ENCODE data around the gene CAMK1.
"Not testable (repeated sequence)": the region's sequence is repeated elsewhere in the genome, so short reads cannot be mapped to it uniquely, and the experiment has no call there.

The CAMK1 gene

DNA sequence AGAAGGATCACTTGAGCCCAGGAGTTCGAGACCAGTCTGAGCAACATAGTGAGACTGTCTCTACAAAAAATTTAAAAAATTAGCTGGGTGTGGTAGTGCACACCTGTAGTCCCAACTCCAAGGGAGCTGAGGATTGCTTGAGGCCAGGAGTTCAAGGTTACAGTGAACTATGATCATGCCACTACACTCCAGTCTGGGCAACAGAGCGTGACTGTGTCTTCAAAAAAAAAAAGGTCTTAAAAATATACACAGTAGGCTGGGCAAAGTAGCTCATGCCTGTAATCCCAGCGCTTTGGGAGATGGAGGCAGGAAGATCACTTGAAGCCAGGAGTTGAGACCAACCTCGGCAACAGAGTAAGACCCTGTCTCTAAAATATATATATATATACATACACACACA, 11.2 kb upstream of the CAMK1 start:
- H3K9ac ChIP-seq (ENCODE audit: low read length), result no peak overlapping the region
- peaks cover 34% of the 10 kb centered on the region for H3K36me3 ChIP-seq (ENCODE audit: control insufficient read depth, low read depth, low read length)
- H3K27me3 ChIP-seq (ENCODE audit: control insufficient read depth, insufficient read depth, low read length), result no peaks in the 10 kb centered on the region
- no peak overlapping the region for H3K4me3 ChIP-seq (ENCODE audit: low read length)
- H3K27ac ChIP-seq (ENCODE audit: low read length), result no peak overlapping the region
- H3K4me1 ChIP-seq (ENCODE audit: control insufficient read depth, low read depth, low read length), result no peaks in the 10 kb centered on the region
- no peaks in the 10 kb centered on the region for H3K9me3 ChIP-seq (ENCODE audit: control insufficient read depth, low read depth, low read length)

DNA sequence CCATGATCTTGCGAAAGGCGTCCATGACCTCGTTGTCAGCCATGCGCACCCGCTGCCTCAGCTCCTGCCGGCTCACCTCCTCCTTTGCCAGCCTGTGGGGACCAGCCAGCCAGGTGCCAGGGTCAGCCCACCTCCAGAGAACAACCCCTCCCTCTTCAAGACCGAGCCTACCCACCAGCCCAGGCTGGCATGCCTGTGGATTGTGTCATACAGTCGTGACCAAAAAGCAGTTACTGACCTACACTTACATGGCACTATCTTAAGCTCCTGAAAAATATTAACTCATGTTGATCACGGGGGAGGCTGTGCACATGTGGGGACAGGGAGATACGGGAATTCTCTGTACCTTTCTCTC, 10.7 kb upstream of the CAMK1 start:
- no peaks in the 10 kb centered on the region for H3K27me3 ChIP-seq (ENCODE audit: control insufficient read depth, insufficient read depth, low read length)
- H3K4me3 ChIP-seq (ENCODE audit: low read length), result no peak overlapping the region
- H3K9me3 ChIP-seq (ENCODE audit: control insufficient read depth, low read depth, low read length), result no peaks in the 10 kb centered on the region
- H3K9ac ChIP-seq (ENCODE audit: low read length), result no peak overlapping the region
- peaks cover 31% of the 10 kb centered on the region for H3K36me3 ChIP-seq (ENCODE audit: control insufficient read depth, low read depth, low read length)
- H3K4me1 ChIP-seq (ENCODE audit: control insufficient read depth, low read depth, low read length), result no peaks in the 10 kb centered on the region
- H3K27ac ChIP-seq (ENCODE audit: low read length), result no peak overlapping the region

DNA sequence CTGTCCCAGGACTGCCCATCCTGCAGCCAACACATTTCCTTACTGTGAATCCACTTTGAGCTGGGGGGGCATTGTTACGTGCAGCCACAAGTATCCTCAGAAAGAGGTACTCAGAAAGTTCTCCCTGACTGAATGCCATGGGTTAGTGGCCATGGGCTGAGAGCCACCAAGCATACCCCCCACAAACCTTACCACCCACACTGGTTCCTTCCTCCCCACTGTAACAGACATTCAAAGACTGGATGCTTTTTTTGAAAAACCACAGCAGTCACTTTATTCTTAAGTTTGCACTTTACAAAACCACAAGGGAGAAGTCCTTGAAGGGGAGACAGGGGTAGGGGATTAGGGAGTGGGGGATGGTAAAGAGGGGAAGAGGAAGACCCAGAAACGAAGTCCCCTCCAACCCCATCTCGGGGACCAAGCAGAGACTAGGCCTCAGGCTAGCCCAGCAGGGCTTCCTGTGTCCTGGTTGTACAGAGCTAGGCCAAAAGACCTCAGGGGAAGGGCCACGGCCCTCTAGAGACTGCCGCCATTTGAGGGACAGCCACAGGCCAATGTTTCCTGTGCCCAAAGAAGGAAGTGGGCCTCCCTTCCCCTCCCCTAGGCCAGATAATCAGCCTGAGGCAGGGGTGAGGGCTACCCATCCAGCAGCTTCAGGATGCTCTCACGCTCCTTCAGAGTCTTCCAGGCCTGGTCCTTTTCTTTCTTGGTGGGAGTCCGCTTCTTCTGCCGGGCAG, 10.1 kb upstream of the CAMK1 start:
- Histone ChIP-seq H3K36me3 (ENCODE audit: control insufficient read depth, low read depth, low read length) (peaks cover 27% of the 10 kb centered on the region), H3K9me3 (ENCODE audit: control insufficient read depth, low read depth, low read length) (no peaks in the 10 kb centered on the region), H3K4me1 (ENCODE audit: control insufficient read depth, low read depth, low read length) (no peaks in the 10 kb centered on the region), H3K27ac (ENCODE audit: low read length) (no peak overlapping the region), H3K4me3 (ENCODE audit: low read length) (no peak overlapping the region), H3K9ac (ENCODE audit: low read length) (no peak overlapping the region), H3K27me3 (ENCODE audit: control insufficient read depth, insufficient read depth, low read length) (no peaks in the 10 kb centered on the region)

DNA sequence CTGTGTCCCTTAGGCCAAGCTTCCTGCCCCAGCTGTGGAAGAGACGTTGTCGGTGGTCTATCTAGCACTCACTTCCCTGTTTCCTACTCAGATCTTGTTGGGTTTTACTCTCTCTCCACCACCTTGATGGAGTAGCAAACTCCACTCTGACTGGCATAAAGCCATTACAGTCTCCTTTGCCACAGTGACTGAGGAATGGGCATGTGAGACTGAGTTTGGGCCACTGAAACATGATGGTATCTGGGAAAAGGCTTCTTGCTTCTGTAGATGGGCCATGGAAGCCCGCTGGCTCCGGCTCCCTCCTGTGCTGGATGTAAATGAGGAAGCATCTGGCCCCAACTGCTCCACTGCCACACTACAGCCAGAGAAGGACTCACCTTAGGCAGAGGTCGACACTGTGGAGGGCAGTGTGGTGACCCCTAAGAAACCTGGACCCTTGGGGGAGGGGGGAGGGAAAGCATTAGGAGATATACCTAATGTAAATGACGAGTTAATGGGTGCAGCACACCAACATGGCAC, 9.4 kb upstream of the CAMK1 start:
- Histone ChIP-seq H3K4me1 (ENCODE audit: control insufficient read depth, low read depth, low read length) (no peaks in the 10 kb centered on the region), H3K4me3 (ENCODE audit: low read length) (no peak overlapping the region), H3K27ac (ENCODE audit: low read length) (no peak overlapping the region), H3K9ac (ENCODE audit: low read length) (no peak overlapping the region), H3K36me3 (ENCODE audit: control insufficient read depth, low read depth, low read length) (peaks cover 26% of the 10 kb centered on the region), H3K9me3 (ENCODE audit: control insufficient read depth, low read depth, low read length) (no peaks in the 10 kb centered on the region), H3K27me3 (ENCODE audit: control insufficient read depth, insufficient read depth, low read length) (no peaks in the 10 kb centered on the region)

DNA sequence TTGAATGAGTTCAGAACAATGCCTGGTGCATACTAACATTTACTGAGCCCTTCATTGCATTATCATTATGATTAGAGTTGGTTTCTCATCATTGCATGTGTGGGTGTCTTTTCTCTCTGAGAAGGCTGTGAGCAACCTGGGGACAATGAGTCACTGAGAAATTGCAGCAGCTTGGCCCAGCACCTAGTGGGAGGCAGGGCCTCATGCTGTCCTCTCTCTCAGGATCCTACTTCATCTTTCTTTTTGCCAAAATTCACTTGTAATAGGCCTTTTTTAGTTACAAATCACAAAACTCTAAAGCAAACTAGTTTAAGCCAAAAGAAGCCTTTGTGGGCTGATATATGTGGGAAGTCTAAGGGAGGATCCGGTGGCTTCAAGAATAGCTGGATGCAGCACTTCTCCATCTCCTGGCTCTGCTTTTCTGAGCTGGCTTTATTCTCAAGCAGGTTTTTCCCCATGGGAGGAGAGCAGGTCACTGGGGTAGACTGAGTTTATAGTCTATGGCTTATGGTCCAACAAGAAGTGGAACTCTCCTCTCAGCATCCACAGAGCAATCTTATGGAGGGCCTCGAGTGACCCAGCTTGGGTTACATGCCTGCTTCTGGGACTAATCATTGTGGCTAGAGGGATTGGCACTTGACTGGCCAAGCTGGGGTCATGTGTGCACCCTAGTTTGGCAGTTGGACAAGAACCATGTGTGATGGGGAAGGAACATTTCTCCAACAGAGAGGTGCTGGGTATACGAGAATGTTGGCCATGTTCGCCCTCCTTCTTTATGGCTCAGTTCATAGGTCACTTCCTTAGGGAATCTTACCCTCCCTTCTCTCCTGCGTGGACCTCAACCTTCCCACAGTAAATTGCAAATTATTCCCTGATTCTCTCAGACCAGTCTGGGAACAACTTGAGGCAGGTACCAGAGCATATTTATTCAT, 8.7 kb upstream of the CAMK1 start:
- no peak overlapping the region for H3K27ac ChIP-seq (ENCODE audit: low read length)
- no peak overlapping the region for H3K4me3 ChIP-seq (ENCODE audit: low read length)
- H3K9me3 ChIP-seq (ENCODE audit: control insufficient read depth, low read depth, low read length), result no peaks in the 10 kb centered on the region
- H3K36me3 ChIP-seq (ENCODE audit: control insufficient read depth, low read depth, low read length), result peaks cover 20% of the 10 kb centered on the region
- no peak overlapping the region for H3K9ac ChIP-seq (ENCODE audit: low read length)
- H3K4me1 ChIP-seq (ENCODE audit: control insufficient read depth, low read depth, low read length), result no peaks in the 10 kb centered on the region
- H3K27me3 ChIP-seq (ENCODE audit: control insufficient read depth, insufficient read depth, low read length), result no peaks in the 10 kb centered on the region

DNA sequence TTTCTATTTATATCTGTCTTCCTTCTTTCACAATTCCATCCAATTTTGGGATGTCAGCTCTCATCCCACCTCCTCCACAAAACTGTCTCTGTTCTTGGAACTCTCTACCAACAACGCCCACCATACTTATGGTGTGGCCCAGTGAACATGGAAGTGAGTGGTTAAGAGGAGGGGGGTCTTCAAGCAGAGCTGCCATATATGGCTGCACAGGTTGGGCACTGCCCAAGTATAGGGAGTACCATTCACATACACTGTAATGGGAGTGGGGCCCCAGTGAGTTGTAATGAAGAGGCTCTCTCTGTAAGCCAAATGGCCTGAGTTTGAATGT, 7.9 kb upstream of the CAMK1 start:
- Histone ChIP-seq H3K36me3 (ENCODE audit: control insufficient read depth, low read depth, low read length) (peaks cover 20% of the 10 kb centered on the region), H3K9me3 (ENCODE audit: control insufficient read depth, low read depth, low read length) (no peaks in the 10 kb centered on the region), H3K27me3 (ENCODE audit: control insufficient read depth, insufficient read depth, low read length) (peaks cover 3% of the 10 kb centered on the region), H3K4me3 (ENCODE audit: low read length) (no peak overlapping the region), H3K4me1 (ENCODE audit: control insufficient read depth, low read depth, low read length) (no peaks in the 10 kb centered on the region), H3K27ac (ENCODE audit: low read length) (no peak overlapping the region), H3K9ac (ENCODE audit: low read length) (no peak overlapping the region)

DNA sequence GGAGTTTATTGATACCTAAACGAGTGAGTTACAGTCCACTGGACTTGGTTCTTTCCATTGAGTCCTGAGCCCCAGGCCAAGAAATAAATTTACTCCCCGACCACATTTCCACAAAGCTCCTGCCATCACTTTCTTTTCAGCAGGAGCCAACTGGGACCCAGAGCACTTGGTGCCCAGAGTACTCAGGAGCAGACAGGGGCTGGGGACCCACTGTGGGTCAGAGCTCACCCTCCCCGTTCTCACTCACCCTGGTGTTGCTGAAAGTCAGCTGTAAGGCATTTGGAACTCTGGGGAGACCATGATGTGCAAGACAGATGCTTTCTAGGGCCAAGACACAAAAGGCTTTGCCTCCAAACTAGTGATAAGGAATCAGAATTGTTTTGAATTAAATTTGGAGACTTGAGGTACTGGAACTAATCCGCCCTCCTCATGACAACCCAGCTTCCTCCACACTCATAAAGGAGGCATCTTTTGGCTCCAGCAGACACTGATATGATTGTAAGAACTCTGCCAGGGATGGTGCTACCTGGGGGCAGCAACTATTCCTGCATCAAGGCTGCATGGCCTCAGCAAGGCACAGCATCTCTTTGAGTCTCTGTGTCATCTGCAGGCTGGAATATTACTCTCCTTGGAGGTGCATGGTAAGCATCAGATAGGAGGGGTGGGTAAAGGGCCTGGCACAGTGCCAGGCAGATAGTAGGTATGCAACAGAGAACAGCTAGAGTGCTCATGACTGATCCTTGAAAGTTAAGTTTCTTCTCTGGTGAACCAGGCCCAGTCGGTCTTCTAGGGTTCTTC, 7.3 kb upstream of the CAMK1 start:
- Histone ChIP-seq H3K27ac (ENCODE audit: low read length) (no peak overlapping the region), H3K4me1 (ENCODE audit: control insufficient read depth, low read depth, low read length) (no peaks in the 10 kb centered on the region), H3K9ac (ENCODE audit: low read length) (no peak overlapping the region)

DNA sequence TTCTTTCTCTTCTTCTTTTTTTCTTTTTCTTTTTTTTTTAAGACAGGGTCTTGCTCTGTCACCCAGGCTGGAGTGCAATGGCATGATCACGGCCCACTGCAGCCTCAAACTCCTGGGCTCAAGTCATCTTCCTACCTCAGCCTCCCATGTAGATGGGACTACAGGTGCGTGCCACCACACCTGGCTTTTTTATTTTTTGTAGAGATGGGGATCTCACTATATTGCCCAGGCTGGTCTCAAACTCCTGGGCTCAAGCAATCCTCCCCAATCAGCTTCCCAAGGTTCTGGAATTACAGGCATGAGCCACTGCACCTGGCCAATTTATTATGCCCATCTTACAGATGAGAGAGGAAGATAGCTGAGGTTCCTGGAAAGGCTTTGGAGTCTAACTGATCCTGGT, 1.3 kb upstream of the CAMK1 start:
- not testable (repeated sequence) for H3K9ac ChIP-seq (ENCODE audit: low read length); H3K4me3 ChIP-seq (ENCODE audit: low read length); H3K9me3 ChIP-seq (ENCODE audit: control insufficient read depth, low read depth, low read length); H3K4me1 ChIP-seq (ENCODE audit: control insufficient read depth, low read depth, low read length); H3K36me3 ChIP-seq (ENCODE audit: control insufficient read depth, low read depth, low read length); H3K27ac ChIP-seq (ENCODE audit: low read length)
- peaks cover 49% of the 10 kb centered on the region for H3K27me3 ChIP-seq (ENCODE audit: control insufficient read depth, insufficient read depth, low read length)

More for the DNA sequence above, 7.3 kb upstream of the CAMK1 start:
- H3K4me3 ChIP-seq (ENCODE audit: low read length), result no peak overlapping the region
- peaks cover 8% of the 10 kb centered on the region for H3K27me3 ChIP-seq (ENCODE audit: control insufficient read depth, insufficient read depth, low read length)
- H3K9me3 ChIP-seq (ENCODE audit: control insufficient read depth, low read depth, low read length), result no peaks in the 10 kb centered on the region
- peaks cover 14% of the 10 kb centered on the region for H3K36me3 ChIP-seq (ENCODE audit: control insufficient read depth, low read depth, low read length)

DNA sequence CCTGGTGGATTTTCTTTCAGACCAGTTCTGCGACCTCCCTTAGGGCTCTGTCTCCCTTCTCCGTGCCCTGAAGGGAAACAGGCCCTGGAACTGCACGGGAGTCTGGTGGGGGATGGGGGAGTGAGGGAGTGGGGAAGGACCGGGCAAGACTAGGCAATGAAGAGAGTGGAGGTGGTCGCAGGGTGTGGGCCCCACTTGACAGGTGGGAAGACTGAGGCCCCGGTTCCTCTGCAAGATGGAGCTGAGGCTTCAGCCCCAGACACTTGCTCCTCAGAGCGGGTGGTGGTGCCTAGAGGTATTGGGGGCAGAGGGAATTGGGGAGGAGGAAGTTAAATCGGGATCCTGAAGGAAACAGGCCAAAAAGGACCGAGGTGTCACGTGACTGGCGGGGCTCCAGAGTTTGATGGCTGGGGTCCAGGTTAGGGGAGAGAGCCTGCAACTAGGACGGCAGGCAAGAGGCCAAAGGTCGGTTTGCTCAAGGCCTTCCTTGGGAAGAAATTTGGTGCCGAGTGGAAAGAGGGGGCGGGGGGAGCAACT, 597 bp upstream of the CAMK1 start:
- Histone ChIP-seq H3K9me3 (ENCODE audit: control insufficient read depth, low read depth, low read length) (no peaks in the 10 kb centered on the region), H3K27ac (ENCODE audit: low read length) (no peak overlapping the region), H3K4me3 (ENCODE audit: low read length) (peak overlapping the region; percentile 46), H3K4me1 (ENCODE audit: control insufficient read depth, low read depth, low read length) (peaks cover 6% of the 10 kb centered on the region), H3K36me3 (ENCODE audit: control insufficient read depth, low read depth, low read length) (no peaks in the 10 kb centered on the region), H3K27me3 (ENCODE audit: control insufficient read depth, insufficient read depth, low read length) (peaks cover 49% of the 10 kb centered on the region), H3K9ac (ENCODE audit: low read length) (no peak overlapping the region)

DNA sequence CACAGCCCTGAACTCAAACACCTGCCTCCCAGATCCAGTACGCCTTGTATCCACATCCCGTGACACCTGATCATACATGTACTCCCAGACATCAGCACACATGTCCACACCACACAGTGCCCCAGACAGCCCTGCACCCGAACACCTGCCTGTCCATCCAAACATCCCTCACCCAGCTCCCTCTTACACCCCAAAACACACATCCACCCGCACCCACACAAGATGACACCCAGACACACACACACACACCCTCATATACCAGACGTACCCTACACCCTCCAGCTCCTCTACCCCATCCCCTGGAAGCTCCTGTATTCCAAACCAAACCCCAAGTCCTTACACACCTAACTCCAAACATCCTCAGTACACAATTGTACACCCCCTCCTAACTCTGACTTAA, 735 bp downstream of the CAMK1 start:
- Histone ChIP-seq H3K4me3 (ENCODE audit: low read length) (peak overlapping the region; percentile 46), H3K27me3 (ENCODE audit: control insufficient read depth, insufficient read depth, low read length) (peaks cover 49% of the 10 kb centered on the region), H3K27ac (ENCODE audit: low read length) (no peak overlapping the region), H3K9ac (ENCODE audit: low read length) (peak overlapping the region; percentile 28), H3K36me3 (ENCODE audit: control insufficient read depth, low read depth, low read length) (no peaks in the 10 kb centered on the region), H3K9me3 (ENCODE audit: control insufficient read depth, low read depth, low read length) (no peaks in the 10 kb centered on the region), H3K4me1 (ENCODE audit: control insufficient read depth, low read depth, low read length) (peaks cover 6% of the 10 kb centered on the region)

DNA sequence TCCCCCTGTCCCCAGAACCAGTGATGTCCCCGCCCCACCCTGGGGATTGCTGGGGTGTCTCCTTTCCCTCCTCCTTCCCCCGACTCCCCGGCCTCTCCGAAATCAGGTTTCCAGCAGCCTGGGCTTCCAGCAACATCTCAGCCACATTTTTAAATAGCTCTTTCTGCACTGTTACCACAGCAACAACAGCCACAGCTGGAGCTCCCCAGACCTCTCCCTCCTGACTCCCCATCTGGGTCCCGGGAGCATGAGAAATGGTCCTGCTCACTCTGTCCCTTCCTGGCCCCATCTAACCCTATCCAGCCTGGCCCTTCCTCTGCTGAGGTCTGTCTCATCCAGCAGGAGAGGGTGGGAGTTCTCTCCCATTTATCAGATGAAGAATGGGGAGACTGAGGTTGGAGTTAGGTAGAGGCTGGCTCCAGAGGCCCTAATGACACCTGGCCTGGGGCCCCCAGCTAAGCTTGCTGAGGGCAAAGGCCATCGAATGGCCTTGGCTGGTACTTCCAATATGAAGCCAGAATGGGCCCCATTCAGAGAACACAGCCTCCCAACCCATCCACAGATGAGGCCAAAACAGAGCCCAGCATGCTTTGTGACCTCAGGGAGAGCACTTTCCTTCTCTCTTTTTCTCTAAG, 1.5 kb downstream of the CAMK1 start:
- no peak overlapping the region for H3K4me3 ChIP-seq (ENCODE audit: low read length)
- H3K9me3 ChIP-seq (ENCODE audit: control insufficient read depth, low read depth, low read length), result no peaks in the 10 kb centered on the region
- no peaks in the 10 kb centered on the region for H3K36me3 ChIP-seq (ENCODE audit: control insufficient read depth, low read depth, low read length)
- H3K9ac ChIP-seq (ENCODE audit: low read length), result no peak overlapping the region
- peaks cover 49% of the 10 kb centered on the region for H3K27me3 ChIP-seq (ENCODE audit: control insufficient read depth, insufficient read depth, low read length)
- no peak overlapping the region for H3K27ac ChIP-seq (ENCODE audit: low read length)
- peaks cover 6% of the 10 kb centered on the region for H3K4me1 ChIP-seq (ENCODE audit: control insufficient read depth, low read depth, low read length)
